ENCODE data around the gene MON1A.
A peak's percentile ranks its signal among the peaks of the same experiment; 100 is the strongest.

The MON1A gene

DNA sequence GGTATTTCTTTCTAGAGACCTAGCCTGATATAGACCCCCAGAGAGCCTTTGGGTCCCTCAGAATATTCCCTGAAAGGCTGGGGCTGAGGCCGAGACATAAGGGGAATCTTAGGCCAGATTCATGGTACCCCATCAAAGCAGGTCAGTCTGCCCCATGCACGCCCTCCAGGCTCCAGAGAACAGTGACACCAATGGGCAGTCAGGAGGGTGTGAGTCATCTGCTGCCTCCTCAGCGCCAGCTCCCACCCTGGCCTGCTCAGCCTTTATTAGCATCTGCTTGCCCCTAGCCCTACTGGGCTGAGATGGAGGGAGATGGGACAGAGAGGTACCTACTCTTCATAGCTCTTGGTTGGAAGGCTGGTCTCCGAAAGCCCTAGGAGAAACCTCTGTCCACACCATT lies 45.6 kb downstream of the MON1A start:
- Histone ChIP-seq H3K4me3 (ENCODE audit: low read length) (no peak overlapping the region), H3K4me1 (ENCODE audit: insufficient read depth, low read length) (peaks cover 18% of the 10 kb centered on the region), H3K9me3 (ENCODE audit: insufficient read depth, low read depth, low read length) (no peaks in the 10 kb centered on the region), H3K9ac (ENCODE audit: low read depth, low read length) (no peak overlapping the region), H3K27ac (ENCODE audit: low read depth, low read length) (no peak overlapping the region), H3K36me3 (ENCODE audit: insufficient read depth, low read length) (no peaks in the 10 kb centered on the region), H3K27me3 (ENCODE audit: insufficient read depth, low read length) (no peaks in the 10 kb centered on the region)
- WGBS: 84% methylated on average over 4 of the region's 4 CpGs

DNA sequence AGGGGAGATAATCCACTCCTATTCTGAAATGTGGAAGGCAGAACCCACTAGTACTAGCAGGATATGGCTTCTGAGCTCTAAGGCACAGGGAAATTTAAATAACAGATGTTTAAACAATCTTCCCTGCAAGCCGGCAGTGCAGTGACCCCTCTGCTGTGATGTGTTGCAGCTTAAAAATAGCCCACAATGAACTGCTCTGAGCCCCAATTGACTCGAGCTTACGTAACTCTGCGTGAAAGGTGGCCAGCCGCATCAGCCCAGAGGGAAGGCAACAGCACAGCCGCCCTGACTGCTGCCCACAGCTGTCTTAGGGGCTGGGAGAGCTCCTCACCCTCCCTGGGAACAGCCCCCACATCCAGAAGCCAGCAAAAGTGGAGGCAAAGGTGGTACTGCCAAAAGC lies 47.4 kb downstream of the MON1A start:
- WGBS: 71% methylated on average over 6 of the region's 6 CpGs
- Histone ChIP-seq H3K9me3 (ENCODE audit: insufficient read depth, low read depth, low read length) (no peaks in the 10 kb centered on the region), H3K36me3 (ENCODE audit: insufficient read depth, low read length) (no peaks in the 10 kb centered on the region), H3K4me1 (ENCODE audit: insufficient read depth, low read length) (peaks cover 18% of the 10 kb centered on the region), H3K4me3 (ENCODE audit: low read length) (no peak overlapping the region), H3K27ac (ENCODE audit: low read depth, low read length) (no peak overlapping the region), H3K27me3 (ENCODE audit: insufficient read depth, low read length) (no peaks in the 10 kb centered on the region), H3K9ac (ENCODE audit: low read depth, low read length) (no peak overlapping the region)

DNA sequence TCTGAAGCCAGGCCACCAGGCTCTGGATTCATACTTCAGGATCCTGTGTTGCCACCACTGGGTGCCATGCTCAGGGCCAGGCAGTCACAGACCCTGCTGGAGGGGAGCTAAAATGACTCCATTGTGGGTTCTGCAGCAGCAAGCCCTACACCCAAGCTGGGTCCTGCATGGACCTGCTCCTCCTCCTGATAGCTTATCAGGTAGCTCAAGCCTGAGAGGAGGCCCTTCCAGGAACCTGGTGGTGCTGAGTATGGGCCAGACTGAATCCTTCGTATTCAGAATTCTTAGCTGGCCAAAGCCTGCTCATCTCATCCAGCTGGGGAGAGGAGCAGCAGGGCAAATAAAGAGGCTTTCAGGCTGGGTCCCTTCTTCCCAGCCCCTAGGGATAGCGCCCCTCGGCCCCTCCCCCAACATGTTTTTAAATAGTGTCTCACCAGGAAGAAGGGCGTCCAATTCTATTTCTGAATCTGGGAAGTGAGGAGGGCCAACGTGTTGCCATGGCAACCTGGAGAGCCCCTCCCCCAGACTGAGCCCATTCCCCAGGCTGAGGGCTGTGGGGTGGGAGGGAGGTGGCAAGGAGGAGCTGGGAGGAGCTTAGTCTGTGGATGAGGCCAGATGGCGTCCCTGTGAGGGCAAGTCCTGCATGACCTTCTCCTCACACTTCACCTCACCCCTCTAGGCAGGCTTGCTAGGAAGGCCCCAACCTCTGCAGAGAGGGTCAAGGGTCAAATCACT lies 48.9 kb downstream of the MON1A start:
- H3K9me3 ChIP-seq (ENCODE audit: insufficient read depth, low read depth, low read length): no peaks in the 10 kb centered on the region
- H3K4me3 ChIP-seq (ENCODE audit: low read length): no peak overlapping the region
- H3K27ac ChIP-seq (ENCODE audit: low read depth, low read length): no peak overlapping the region
- H3K4me1 ChIP-seq (ENCODE audit: insufficient read depth, low read length): peaks cover 18% of the 10 kb centered on the region
- no peak overlapping the region for H3K9ac ChIP-seq (ENCODE audit: low read depth, low read length)
- 31% methylated on average over 6 of the region's 6 CpGs for whole genome bisulfite sequencing
- H3K36me3 ChIP-seq (ENCODE audit: insufficient read depth, low read length): no peaks in the 10 kb centered on the region
- H3K27me3 ChIP-seq (ENCODE audit: insufficient read depth, low read length): no peaks in the 10 kb centered on the region

DNA sequence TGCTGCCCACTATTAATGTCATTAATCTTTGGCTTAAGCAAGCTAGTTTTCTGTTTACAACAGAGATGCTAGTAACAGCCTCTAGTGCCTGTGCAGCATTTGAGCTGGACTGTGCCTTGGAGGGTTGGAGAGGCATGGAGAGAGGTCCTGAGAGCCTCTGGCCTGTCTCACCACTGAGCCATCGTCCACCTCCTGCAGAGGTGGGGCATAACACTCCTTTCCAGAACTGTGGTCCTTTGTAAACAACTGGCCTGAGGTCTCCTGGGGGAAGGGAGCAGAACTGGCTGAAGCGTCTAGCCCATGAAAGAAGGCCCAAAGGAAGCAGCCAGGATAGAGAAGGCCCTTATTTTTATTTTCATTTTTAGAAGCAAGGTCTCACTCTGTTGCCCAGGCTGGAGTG lies 49.9 kb downstream of the MON1A start:
- Histone ChIP-seq H3K4me3 (ENCODE audit: low read length) (no peak overlapping the region), H3K36me3 (ENCODE audit: insufficient read depth, low read length) (no peaks in the 10 kb centered on the region), H3K9me3 (ENCODE audit: insufficient read depth, low read depth, low read length) (no peaks in the 10 kb centered on the region), H3K9ac (ENCODE audit: low read depth, low read length) (no peak overlapping the region), H3K27me3 (ENCODE audit: insufficient read depth, low read length) (no peaks in the 10 kb centered on the region), H3K27ac (ENCODE audit: low read depth, low read length) (no peak overlapping the region), H3K4me1 (ENCODE audit: insufficient read depth, low read length) (peaks cover 18% of the 10 kb centered on the region)
- 87% methylated on average over 2 of the region's 2 CpGs for WGBS

DNA sequence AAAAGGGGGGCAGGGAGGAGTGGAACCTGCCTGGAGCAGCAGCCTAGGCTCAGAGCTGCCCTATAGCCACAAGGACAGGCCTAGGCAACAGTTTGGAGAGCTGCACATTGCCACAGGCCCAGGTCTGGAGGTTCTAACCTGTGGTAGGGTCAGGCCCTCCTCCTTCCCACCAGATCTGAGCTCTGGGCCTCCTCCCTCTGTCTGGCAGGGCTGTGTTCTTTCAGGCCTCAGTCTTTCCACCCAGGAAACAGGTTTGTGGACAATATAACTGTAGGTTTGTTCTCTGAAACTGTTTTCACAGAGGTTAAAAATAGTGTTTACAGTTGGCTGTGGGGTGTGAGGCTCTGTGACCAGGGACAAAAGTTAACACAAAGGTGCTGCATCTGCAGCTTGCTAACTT lies 50.9 kb downstream of the MON1A start:
- no peak overlapping the region for H3K27ac ChIP-seq (ENCODE audit: low read depth, low read length)
- H3K27me3 ChIP-seq (ENCODE audit: insufficient read depth, low read length): no peaks in the 10 kb centered on the region
- H3K4me3 ChIP-seq (ENCODE audit: low read length): no peak overlapping the region
- no peaks in the 10 kb centered on the region for H3K9me3 ChIP-seq (ENCODE audit: insufficient read depth, low read depth, low read length)
- peaks cover 18% of the 10 kb centered on the region for H3K4me1 ChIP-seq (ENCODE audit: insufficient read depth, low read length)
- no peaks in the 10 kb centered on the region for H3K36me3 ChIP-seq (ENCODE audit: insufficient read depth, low read length)
- H3K9ac ChIP-seq (ENCODE audit: low read depth, low read length): no peak overlapping the region

DNA sequence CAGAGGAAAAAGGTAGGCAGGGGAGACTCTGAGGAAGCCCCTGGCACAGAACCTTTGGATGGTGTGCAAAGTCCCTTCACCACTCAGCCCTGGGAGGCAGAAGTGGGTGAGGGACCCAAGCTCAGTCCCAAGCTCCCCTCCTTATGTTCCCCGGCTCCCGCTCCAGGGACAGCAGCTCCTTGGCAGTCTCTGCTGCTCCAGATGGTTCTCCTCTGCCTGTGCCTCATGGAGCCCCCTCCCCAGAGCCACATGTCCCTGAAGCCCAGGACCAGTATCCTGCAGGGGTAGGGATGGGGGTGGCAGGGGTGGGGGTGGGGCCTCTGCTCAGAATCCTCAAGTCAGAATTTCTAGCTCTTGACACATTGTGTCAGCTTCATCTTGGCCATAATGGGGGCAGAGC lies 51.9 kb downstream of the MON1A start:
- Histone ChIP-seq H3K36me3 (ENCODE audit: insufficient read depth, low read length) (no peaks in the 10 kb centered on the region), H3K4me1 (ENCODE audit: insufficient read depth, low read length) (peaks cover 18% of the 10 kb centered on the region), H3K9ac (ENCODE audit: low read depth, low read length) (no peak overlapping the region), H3K27me3 (ENCODE audit: insufficient read depth, low read length) (no peaks in the 10 kb centered on the region), H3K9me3 (ENCODE audit: insufficient read depth, low read depth, low read length) (no peaks in the 10 kb centered on the region), H3K27ac (ENCODE audit: low read depth, low read length) (no peak overlapping the region), H3K4me3 (ENCODE audit: low read length) (no peak overlapping the region)
- 95% methylated on average over 2 of the region's 2 CpGs for WGBS

DNA sequence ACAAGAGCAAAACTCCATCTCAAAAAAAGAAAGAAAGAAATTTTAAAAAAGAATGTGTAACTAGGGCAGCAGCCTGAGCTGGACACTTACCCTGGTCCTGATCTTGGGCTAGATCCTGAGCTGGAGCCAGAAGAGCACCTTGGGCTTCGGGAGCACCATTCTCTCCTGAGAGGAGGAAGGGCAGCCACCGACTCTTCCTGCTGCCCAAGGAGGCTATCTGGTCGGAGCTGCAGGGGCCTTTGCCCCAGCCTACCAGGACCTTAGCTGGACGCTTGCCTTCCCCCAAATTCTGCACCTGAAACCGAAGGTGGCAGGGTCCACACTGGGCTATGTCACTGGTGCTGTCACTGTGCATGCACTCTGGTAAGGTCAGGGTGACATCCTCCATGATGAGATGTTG lies 53.0 kb downstream of the MON1A start:
- no peak overlapping the region for H3K9ac ChIP-seq (ENCODE audit: low read depth, low read length)
- WGBS: 90% methylated on average over 5 of the region's 5 CpGs
- 0 out of 2 replicates have a peak, but pooled peaks cover under 1% of the 10 kb centered on the region for H3K27me3 ChIP-seq (ENCODE audit: insufficient read depth, low read length)
- H3K9me3 ChIP-seq (ENCODE audit: insufficient read depth, low read depth, low read length): no peaks in the 10 kb centered on the region
- H3K4me1 ChIP-seq (ENCODE audit: insufficient read depth, low read length): peaks cover 12% of the 10 kb centered on the region
- H3K4me3 ChIP-seq (ENCODE audit: low read length): no peak overlapping the region
- H3K27ac ChIP-seq (ENCODE audit: low read depth, low read length): no peak overlapping the region
- H3K36me3 ChIP-seq (ENCODE audit: insufficient read depth, low read length): no peaks in the 10 kb centered on the region

DNA sequence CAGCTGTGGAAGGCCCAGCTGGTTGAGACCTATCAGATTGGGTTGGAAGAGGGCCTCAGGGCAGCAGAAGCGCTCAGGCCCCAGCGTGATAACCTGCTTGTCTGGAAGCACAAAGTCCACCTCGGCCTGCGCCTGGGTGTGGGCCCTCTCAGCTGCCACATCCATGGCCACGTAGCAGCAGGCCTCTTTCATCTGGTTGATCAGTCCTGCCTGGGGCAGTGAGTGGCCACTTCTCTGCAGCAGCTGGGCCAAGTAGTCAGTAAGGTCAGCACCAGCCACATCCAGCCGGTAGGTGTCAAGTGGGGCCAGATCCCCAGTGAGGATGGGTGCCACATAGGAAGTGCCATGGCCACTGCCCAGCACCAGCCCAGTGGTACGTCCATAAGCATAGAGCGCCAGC lies 56.0 kb downstream of the MON1A start:
- Histone ChIP-seq H3K27ac (ENCODE audit: low read depth, low read length) (no peak overlapping the region), H3K4me3 (ENCODE audit: low read length) (no peak overlapping the region), H3K36me3 (ENCODE audit: insufficient read depth, low read length) (no peaks in the 10 kb centered on the region), H3K27me3 (ENCODE audit: insufficient read depth, low read length) (peaks cover 18% of the 10 kb centered on the region), H3K9ac (ENCODE audit: low read depth, low read length) (no peak overlapping the region), H3K4me1 (ENCODE audit: insufficient read depth, low read length) (peaks cover under 1% of the 10 kb centered on the region; the same call in 1 of the 2 replicates), H3K9me3 (ENCODE audit: insufficient read depth, low read depth, low read length) (no peaks in the 10 kb centered on the region)
- 92% methylated on average over 8 of the region's 8 CpGs for WGBS

DNA sequence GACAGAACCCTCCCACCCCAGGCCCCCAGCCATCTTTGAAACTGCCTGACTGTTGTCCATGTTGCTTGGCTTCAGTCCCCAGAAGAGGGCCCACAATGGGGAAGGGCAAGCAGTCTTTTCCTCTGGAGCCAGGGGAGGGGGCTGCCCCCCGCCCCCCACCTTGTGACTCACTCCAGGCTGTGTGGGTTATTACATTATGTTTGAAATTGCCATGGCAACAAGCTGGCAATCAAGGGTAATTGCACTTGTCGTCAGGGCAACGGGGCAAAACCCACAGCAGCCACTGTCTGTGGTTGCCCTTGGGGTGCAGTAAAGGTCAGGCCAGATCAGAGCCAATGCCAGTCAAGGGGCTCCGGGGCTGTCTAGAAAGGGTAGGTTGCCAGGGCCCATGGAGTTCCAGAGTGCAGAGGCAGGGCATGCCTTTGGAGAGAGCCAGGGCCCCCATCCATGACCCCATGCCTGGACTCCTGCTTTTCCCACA lies 56.8 kb downstream of the MON1A start:
- peaks cover 18% of the 10 kb centered on the region for H3K27me3 ChIP-seq (ENCODE audit: insufficient read depth, low read length)
- peaks cover 8% of the 10 kb centered on the region for H3K4me1 ChIP-seq (ENCODE audit: insufficient read depth, low read length)
- WGBS: 87% methylated on average over 4 of the region's 4 CpGs
- no peaks in the 10 kb centered on the region for H3K36me3 ChIP-seq (ENCODE audit: insufficient read depth, low read length)
- H3K27ac ChIP-seq (ENCODE audit: low read depth, low read length): no peak overlapping the region
- H3K4me3 ChIP-seq (ENCODE audit: low read length): no peak overlapping the region
- no peaks in the 10 kb centered on the region for H3K9me3 ChIP-seq (ENCODE audit: insufficient read depth, low read depth, low read length)
- H3K9ac ChIP-seq (ENCODE audit: low read depth, low read length): no peak overlapping the region

DNA sequence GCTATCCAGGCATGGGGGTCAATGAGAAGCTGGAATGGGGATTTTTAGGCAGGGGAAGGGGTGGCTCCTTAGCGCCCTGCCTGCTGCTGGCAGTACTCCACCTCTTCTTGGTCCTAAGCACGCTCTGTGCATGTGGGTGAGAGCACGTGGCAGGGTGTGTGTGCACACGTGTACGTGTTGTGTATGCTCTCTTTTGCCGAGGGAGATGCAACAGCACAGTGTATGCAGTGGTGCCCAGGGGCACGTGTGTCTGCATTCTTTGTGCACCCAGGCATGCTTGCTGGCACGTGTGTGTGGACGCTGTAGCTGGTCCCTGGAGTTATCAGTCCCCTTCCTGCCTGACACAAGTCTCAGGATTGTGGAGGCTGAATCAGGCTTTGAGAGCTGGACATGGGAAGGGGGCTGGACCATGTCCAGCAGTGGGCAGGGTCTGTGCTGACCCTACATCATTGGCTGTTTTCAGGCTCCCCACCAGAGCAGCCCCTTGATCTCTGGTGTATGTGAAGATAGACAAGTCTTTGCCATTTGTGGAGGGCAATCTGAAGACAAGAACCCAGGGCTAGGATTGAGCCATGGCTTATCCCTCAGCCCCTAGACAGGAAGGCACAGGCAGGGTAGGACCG lies 58.0 kb downstream of the MON1A start:
- H3K9ac ChIP-seq (ENCODE audit: low read depth, low read length): no peak overlapping the region
- H3K9me3 ChIP-seq (ENCODE audit: insufficient read depth, low read depth, low read length): no peaks in the 10 kb centered on the region
- H3K4me1 ChIP-seq (ENCODE audit: insufficient read depth, low read length): peaks cover 16% of the 10 kb centered on the region
- no peaks in the 10 kb centered on the region for H3K36me3 ChIP-seq (ENCODE audit: insufficient read depth, low read length)
- WGBS: 93% methylated on average over 10 of the region's 10 CpGs
- no peak overlapping the region for H3K4me3 ChIP-seq (ENCODE audit: low read length)
- H3K27me3 ChIP-seq (ENCODE audit: insufficient read depth, low read length): peaks cover 18% of the 10 kb centered on the region
- no peak overlapping the region for H3K27ac ChIP-seq (ENCODE audit: low read depth, low read length)

DNA sequence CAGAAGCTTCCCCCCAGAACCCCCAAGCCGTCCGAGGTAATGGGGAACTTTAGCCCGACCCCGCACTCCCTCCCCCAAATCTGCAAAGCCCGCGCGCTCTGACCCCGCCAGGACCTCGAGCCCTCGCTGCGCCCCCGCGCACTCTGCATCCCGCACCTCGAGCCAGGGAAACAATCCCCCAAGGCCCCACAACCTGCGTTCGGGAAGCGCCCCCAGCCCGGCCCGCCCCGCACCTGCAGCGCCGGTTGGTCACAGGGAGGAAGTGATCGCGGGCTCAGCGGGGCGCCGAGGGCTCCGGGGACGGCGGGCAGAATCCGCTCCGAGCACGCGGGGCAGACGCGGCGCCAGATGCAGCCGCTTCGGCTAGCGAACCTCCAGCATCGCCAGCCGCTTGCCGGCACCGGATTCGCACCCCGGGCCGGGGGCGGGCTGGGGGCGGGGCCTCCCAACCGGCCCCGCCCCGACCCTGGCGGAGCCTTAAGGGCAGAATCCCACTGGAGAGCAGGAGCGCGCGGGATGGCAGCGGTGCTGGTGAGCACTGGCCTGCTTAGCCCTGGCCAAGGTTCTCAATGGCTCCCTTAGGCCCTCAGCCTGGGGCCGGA lies 60.0 kb downstream of the MON1A start, which contains the start of gene CAMKV:
Gene CAMKV, minus strand, starts transcription at position 382 of the 602 bp plus-strand sequence. CDS start 7,518 bp downstream, outside the sequence.
- Histone ChIP-seq H3K4me1 (ENCODE audit: insufficient read depth, low read length) (peaks cover 21% of the 10 kb centered on the region), H3K4me3 (ENCODE audit: low read length) (peak within 1 kb of the TSS; percentile 68), H3K36me3 (ENCODE audit: insufficient read depth, low read length) (no peaks in the 10 kb centered on the region), H3K9ac (ENCODE audit: low read depth, low read length) (peak within 1 kb of the TSS; percentile 54; the same call in 1 of the 2 replicates), H3K9me3 (ENCODE audit: insufficient read depth, low read depth, low read length) (no peaks in the 10 kb centered on the region), H3K27me3 (ENCODE audit: insufficient read depth, low read length) (peaks cover 18% of the 10 kb centered on the region), H3K27ac (ENCODE audit: low read depth, low read length) (peak within 1 kb of the TSS; percentile 75; the same call in 1 of the 2 replicates)
- under 1% methylated on average over 59 of the region's 59 CpGs for WGBS
